Breast epithelium (tissue), 3 donors: ENCODE data around the gene ZNF468.
"Not testable (repeated sequence)": the region's sequence is repeated elsewhere in the genome, so short reads cannot be mapped to it uniquely, and the experiment has no call there.

Source experiments
- CTCF ChIP-seq, 3 donors: fragments of 450-650 bp; IDR thresholded peaks; one replicate each; pipeline ENCODE4 v1.5.1; 2016 to 2017; ENCODE audit warnings: antibody characterized with exemption in 3 of 3, mild to moderate bottlenecking in 3 of 3, moderate library complexity in 3 of 3
- POLR2A ChIP-seq: fragments of 450-650 bp; IDR thresholded peaks from one replicate; pipeline ENCODE4 v1.6.1; 2016; ENCODE audit warnings: antibody characterized with exemption, mild to moderate bottlenecking, moderate library complexity
- POLR2AphosphoS5 ChIP-seq, 3 donors: sonication (generic); formaldehyde crosslinking; IDR thresholded peaks; one replicate each; pipeline ENCODE4 v1.6.1; 2017; ENCODE audit warnings: antibody characterized with exemption in 3 of 3

GRCh38 chr19:52847352-52847751, 10.1 kb downstream of the ZNF468 start:
- not testable (repeated sequence) for TF ChIP-seq CTCF (IDR thresholded peaks at IDR 0.05); POLR2A; POLR2AphosphoS5 (IDR thresholded peaks at IDR 0.05)
